ENCODE results near the gene CLPX. TPM values are rescaled to one million over a fixed set of nuclear protein-coding genes. Genes with fewer than 3 reads are reported as not detected.

The CLPX gene
- total and polyA plus RNA-seq, 9 of the 15 experiments (the other 6 are each of a cell fraction or from before 2014, with no cell fraction given) = 11.2 to 83.3 (median 51.3) TPM

- TF ChIP-seq CEBPZ (IDR thresholded peaks at IDR 0.05; ENCODE audit: borderline replicate concordance, low read depth, low read length) (no peak), TAL1 (IDR thresholded peaks at IDR 0.05) (peak; percentile 41; the same call in 1 of the 2 replicates), ZNF174 (CRISPR knock-in tag; IDR thresholded peaks at IDR 0.05) (no peak), ZNF282 (CRISPR knock-in tag; IDR thresholded peaks at IDR 0.05) (no peak), CEBPB (tag; IDR thresholded peaks at IDR 0.05) (0 out of 2 replicates have a peak, but pooled peaks have one; percentile 7), MCM3 (IDR thresholded peaks at IDR 0.05) (no peak), ATF1 (CRISPR knock-in tag; IDR thresholded peaks at IDR 0.05) (no peak), ATF1 (tag; IDR thresholded peaks at IDR 0.05) (peak; percentile 28; the same call in 1 of the 2 replicates), ARNT (IDR thresholded peaks at IDR 0.05) (0 out of 4 replicates have a peak, but pooled peaks of 1 of the 2 experiments have one; percentile 35), ETS2 (tag; IDR thresholded peaks at IDR 0.05; ENCODE audit: borderline replicate concordance, poor library complexity, severe bottlenecking) (no peak), FIP1L1 (IDR thresholded peaks at IDR 0.05; ENCODE audit: low read depth, low read length, poor library complexity, severe bottlenecking) (no peak), ZNF644 (tag; IDR thresholded peaks at IDR 0.05; ENCODE audit: low read depth) (no peak), BACH1 (tag; IDR thresholded peaks at IDR 0.05) (no peak), LARP7 (IDR thresholded peaks at IDR 0.05) (no peak), ZNF239 (CRISPR knock-in tag; IDR thresholded peaks at IDR 0.05) (no peak; the same call in 1 of the 2 replicates), E2F6 (IDR thresholded peaks at IDR 0.05; ENCODE audit: borderline replicate concordance in 1 of 2, extremely low read depth in 1 of 2, insufficient read depth in 1 of 2, insufficient read length in 1 of 2, low read depth in 1 of 2, low read length in 1 of 2, poor library complexity in 1 of 2, severe bottlenecking in 1 of 2) (no peak), ZNF449 (CRISPR knock-in tag; IDR thresholded peaks at IDR 0.05) (0 out of 2 replicates have a peak, but pooled peaks have one; percentile 10)
These were observed 32.7 kb upstream of the CLPX start (continued) for GRCh38 chr15:65217526-65218482.

All from K562 (cell line).